GM04504 (cell line): ENCODE data around the gene BIRC3.
"Not testable (repeated sequence)": the region's sequence is repeated elsewhere in the genome, so short reads cannot be mapped to it uniquely, and the experiment has no call there.

Experiments used
- DNase-seq: peaks from one replicate; pipeline ENCODE4 v3.0.0-alpha.2; 2012; ENCODE audit warnings: low read depth

BIRC3 gene

GRCh38 chr11:102296757-102297156 is 20.5 kb upstream of the BIRC3 start:
- not testable (repeated sequence) for DNase-seq

DNA sequence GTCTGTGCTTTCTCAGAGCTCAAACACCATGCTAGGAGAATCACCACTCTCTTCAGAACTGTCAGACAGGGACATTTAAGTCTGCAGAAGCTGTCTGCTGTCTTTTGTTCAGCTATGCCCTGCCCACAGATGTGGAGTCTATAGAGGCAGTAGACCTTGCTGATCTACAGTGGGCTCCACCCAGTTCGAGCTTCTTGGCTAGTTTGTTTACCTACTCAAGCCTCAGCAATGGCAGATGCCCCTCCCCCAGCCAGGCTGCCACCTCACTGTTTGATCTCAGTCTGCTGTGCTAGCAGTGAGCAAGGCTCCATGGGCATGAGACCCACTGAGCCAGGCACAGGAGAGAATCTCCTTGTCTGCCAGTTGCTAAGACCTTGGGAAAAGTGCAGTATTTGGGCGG is 16.4 kb upstream of the BIRC3 start:
- DNase-seq, result not testable (repeated sequence)

- DNase-seq, result no peak
Observed at GRCh38 chr11:102302241-102302640, 15.0 kb upstream of the BIRC3 start.

GRCh38 chr11:102304686-102305085 is 12.6 kb upstream of the BIRC3 start:
- DNase-seq, result no peak

- no peak for DNase-seq
Observed at GRCh38 chr11:102305352-102306047, 11.8 kb upstream of the BIRC3 start.

DNA sequence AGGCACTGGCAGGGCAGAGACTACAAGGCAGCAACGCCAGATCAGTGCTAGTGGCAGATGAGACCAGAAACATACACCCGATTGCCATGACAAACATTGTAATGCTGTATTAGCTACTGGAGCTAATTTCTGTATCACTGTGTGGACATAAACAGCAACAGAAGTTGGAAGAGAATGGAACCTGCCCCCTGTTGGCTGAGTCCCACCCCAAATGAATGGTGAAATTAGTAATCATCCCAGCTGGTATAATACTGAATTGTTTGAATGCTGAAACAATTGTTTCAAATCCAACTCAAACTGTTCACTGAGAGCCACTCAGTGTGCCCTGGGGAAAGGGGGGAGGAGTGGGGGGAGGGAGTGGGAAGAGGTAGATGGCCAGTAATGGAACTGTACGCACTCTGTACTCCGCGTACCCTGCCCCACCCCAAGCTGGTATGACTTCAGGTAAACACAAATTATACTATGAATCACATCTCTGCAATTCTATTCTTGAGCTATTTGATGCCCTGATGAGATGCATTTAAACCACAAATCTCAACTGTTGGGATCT is 11.2 kb upstream of the BIRC3 start:
- no peak for DNase-seq

DNA sequence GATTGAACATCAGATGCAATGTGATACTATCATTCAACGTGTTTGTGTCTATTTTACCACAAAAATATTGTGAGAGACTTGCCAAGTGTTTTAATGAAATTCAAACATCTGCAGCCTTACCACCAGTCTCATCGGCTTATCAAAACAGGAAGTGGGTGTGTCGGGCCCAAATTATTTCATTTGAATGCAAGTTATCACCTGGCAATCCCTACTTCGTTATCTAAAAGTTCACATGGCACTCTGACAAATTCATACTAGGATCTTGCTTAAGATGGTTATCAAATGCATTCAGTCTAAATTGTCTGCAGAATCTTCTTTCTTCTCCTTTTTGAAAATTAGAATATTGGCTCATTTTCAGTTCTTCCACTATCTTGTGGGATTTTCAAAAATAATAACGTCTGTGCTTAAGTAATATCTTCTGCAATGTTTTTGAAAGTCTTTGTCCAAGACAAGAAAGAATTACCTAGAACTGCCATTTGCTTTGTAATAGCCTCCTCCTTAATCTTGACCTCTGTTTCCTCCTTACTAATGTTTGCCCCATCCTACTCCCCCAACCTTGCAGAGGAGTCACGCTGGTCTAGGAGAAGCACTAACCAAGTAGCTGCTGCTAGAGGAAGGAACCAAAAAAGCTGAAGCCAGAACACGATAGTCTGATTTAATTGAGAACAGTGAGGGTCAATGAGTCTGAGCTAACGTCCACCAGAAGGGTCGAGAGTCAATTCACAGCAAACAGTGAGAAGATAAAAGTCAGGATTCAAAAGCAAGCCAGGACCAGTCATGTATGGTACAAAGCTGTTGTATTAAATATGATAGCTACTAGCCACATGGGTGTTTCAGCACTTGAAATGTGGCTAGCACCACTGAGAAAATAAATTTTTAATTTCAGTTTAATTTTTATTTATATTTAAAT is 10.2 kb upstream of the BIRC3 start:
- no peak for DNase-seq

DNA sequence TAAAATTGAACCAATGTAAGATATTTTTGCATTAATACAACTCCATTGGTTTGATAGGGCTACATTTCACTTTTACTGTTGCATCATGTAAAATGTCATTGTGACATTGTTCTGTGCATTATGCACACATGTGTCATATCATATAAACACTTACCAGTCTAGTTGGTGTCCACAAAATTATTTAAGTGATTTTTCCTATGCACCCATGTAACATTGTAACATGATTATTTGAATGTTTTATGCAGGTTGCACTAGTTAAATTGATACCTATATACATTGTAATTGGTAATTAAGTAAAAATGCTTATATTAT is 9.6 kb upstream of the BIRC3 start:
- DNase-seq, result no peak

GRCh38 chr11:102309621-102310541 is 7.4 kb upstream of the BIRC3 start:
- DNase-seq, result no peak

DNA sequence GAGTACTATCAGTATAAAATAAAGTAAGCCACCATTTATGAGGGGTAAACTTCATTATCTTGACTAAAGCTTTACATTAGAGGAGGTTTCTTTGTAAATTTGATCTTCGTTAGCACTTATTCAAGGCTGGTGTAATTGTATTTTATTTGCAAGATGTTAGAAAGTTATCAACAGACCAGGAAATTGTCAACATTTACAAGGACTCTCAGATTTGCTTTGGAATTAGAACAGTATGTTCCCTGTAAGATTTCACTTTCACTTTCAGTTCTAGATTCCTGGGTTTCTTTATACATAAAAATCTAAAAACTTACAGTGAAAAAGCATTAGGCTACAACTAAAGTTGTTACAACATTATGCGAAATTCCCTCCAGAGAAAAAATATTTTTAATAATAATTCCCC is 4.6 kb upstream of the BIRC3 start:
- DNase-seq, result no peak

GRCh38 chr11:102313238-102313940 is 3.9 kb upstream of the BIRC3 start:
- DNase-seq, result no peak

DNA sequence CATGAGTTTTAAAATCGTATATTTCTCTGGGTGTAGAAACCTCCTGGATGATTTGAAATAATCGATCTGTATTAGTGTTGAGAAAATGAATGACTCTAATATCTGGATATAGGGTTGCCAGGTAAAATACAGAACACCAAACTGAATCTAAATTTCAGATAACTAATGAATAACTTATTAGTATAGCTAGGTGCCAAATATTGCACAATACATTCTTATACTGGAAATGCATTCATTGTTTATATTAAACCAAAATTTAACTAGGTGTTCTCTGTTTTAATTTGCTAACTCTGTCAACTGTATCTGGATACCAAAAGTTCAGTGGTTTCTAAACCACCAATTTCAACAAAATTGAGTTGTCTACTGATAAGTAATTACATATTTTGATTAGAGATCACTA is 2.5 kb upstream of the BIRC3 start:
- DNase-seq, result no peak

DNA sequence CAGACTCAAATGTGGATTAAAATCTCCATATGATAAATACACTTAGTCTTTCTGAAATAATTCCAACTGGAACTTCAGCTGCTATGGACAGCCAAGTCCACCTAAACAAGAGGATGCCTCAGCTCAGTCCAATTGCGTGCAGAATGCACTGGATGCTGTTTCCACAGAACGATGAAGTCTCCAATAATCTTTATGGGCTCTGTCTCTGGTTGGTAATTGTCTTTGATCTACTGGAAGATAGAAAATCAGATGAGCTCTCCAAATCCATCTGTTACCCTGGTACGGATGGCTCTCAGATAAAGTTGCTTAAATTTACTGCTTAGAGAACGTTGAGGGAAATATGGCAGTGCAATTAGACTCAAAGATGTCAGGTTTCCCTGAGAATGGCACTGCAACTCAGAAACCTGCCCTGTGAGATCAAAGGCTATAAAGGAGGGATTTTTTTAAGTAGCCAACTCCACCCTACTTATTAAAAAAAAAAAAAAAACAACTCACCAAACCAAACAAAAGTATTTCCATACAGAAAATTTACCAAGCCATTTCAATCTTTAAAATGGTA is 859 bp upstream of the BIRC3 start:
- no peak for DNase-seq

GRCh38 chr11:102317768-102318103 is 452 bp downstream of the BIRC3 start:
- no peak for DNase-seq

GRCh38 chr11:102318469-102318868 is 1.2 kb downstream of the BIRC3 start:
- no peak for DNase-seq

DNA sequence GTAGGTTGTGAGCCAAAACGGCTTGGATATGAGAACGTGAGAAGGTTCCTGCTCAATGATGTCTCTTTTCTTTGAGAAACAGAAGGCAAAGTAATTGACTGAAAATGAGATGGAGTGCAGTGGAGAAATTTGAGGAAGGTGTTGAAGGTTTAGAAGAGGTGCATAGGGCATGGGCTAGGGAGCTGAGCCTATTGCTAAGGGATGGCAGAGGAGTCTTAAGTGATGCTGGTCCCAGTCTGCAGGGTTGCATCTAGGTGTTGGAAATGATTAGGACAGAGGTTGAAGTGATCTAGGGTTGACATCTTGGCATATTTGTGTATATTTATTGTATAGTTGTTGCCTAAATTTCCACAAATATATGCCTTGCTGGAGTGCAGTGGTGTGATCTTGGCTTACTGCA is 2.3 kb downstream of the BIRC3 start:
- DNase-seq, result no peak

GRCh38 chr11:102320188-102320587 is 2.9 kb downstream of the BIRC3 start:
- DNase-seq, result no peak

DNA sequence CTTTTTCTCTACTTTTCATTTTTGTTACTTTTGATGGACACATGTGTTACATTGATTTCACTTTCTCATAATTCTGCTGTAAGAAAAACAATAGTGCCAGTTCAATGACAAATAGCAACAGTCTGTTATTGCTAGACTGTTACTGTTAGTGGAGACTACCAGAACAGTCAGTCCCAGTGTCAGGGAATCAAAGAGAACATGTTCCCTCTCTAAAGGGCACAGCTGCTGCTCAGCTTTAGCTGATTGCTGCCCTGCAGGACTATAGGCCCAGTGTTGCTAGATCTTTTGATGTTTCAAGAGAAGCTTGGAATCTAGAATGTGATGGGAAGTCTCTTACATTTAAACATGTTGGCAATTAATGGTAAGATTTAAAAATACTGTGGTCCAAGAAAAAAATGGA is 3.4 kb downstream of the BIRC3 start:
- DNase-seq, result no peak

DNA sequence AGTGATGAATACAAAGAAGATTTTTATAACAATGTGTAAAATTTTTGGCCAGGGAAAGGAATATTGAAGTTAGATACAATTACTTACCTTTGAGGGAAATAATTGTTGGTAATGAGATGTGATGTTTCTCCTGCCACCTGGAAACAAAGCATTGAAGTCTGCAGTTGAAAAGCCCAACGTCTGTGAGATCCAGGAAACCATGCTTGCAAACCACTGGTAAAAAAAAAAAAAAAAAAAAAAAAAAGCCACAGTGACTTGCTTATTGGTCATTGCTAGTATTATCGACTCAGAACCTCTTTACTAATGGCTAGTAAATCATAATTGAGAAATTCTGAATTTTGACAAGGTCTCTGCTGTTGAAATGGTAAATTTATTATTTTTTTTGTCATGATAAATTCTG is 5.3 kb downstream of the BIRC3 start:
- DNase-seq, result no peak

GRCh38 chr11:102323542-102324251 is 6.4 kb downstream of the BIRC3 start:
- no peak for DNase-seq

- DNase-seq, result no peak
Observed at GRCh38 chr11:102325088-102325487, 7.8 kb downstream of the BIRC3 start.
